Caco-2 (cell line): ENCODE data around the gene GALNT17. TPM values are rescaled to one million over a fixed set of nuclear protein-coding genes. Genes with fewer than 3 reads are reported as not detected.

Experiments
- BruUV-seq: library from RNA; stranded (reverse); fragments of 400-500 nt; replicated peaks from 2 replicates; lab custom pipeline; 2021; lab: Mats Ljungman, UMichigan
- CTCF ChIA-PET: fragments of 300-600 bp; sonication (Branson Sonifier 250); formaldehyde crosslinking; loops from one replicate; lab custom pipeline; 2022; ENCODE audit warnings: antibody characterized with exemption; lab: Charles Lee
- POLR2A ChIA-PET: fragments of 300-600 bp; sonication (Branson Sonifier 250); formaldehyde crosslinking; loops from one replicate; lab custom pipeline; 2022; ENCODE audit warnings: antibody characterized with exemption; lab: Charles Lee
- DNase-seq, 2 experiments: peaks; one replicate each; pipeline versions ENCODE4 v3.0.0 to v3.0.0-alpha.2; 2020 to 2022
- H3K27me3 ChIP-seq: replicated peaks from 2 replicates; pipeline ENCODE4 v1.6.0; 2011; ENCODE audit warnings: low read length; ENCODE audit not compliant: control insufficient read depth, insufficient read depth
- H3K36me3 ChIP-seq: 2 replicates; pipeline ENCODE4 v1.5.1; 2011; ENCODE audit warnings: low read length; ENCODE audit not compliant: control insufficient read depth, insufficient read depth
- H3K4me1 ChIP-seq: fragments of 250-450 bp; sonication (Bioruptor Pico); 2 replicates; pipeline ENCODE4 v1.5.1; 2020; ENCODE audit warnings: mild to moderate bottlenecking
- H3K4me3 ChIP-seq: 2 replicates; pipeline ENCODE4 v1.5.1; 2011; ENCODE audit warnings: low read depth, mild to moderate bottlenecking, control low read depth, low read length
- H3K9me3 ChIP-seq: fragments of 250-450 bp; sonication (Bioruptor Pico); 2 replicates; pipeline ENCODE4 v1.5.1; 2020; ENCODE audit warnings: mild to moderate bottlenecking, moderate library complexity
- H3K27ac Mint-ChIP-seq: one replicate; pipeline ENCODE4 v1.8.0; 2022; ENCODE audit warnings: mixed read lengths; ENCODE audit not compliant: unreplicated experiment
- H3K27me3 Mint-ChIP-seq: one replicate; pipeline ENCODE4 v1.8.0; 2022; ENCODE audit warnings: mixed read lengths; ENCODE audit not compliant: insufficient read depth, unreplicated experiment
- H3K36me3 Mint-ChIP-seq: one replicate; pipeline ENCODE4 v1.8.0; 2022; ENCODE audit warnings: mild to moderate bottlenecking, mixed read lengths; ENCODE audit not compliant: insufficient read depth, unreplicated experiment
- H3K4me1 Mint-ChIP-seq: one replicate; pipeline ENCODE4 v1.8.0; 2022; ENCODE audit warnings: low read depth, mixed read lengths; ENCODE audit not compliant: unreplicated experiment
- H3K4me3 Mint-ChIP-seq: one replicate; pipeline ENCODE4 v1.8.0; 2022; ENCODE audit warnings: mild to moderate bottlenecking, moderate library complexity, mixed read lengths; ENCODE audit not compliant: unreplicated experiment
- H3K9me3 Mint-ChIP-seq: one replicate; pipeline ENCODE4 v1.8.0; 2022; ENCODE audit warnings: mixed read lengths; ENCODE audit not compliant: unreplicated experiment
- CTCF ChIP-seq, 2 experiments: fragments of 200-600 bp in 1 of 2; IDR thresholded peaks; 1 replicate in 1 of 2; 2 replicates in 1 of 2; pipeline versions ENCODE4 v1.5.1 to v1.8.0; 2011 to 2022; ENCODE audit warnings: antibody characterized with exemption in 1 of 2, control low read depth in 1 of 2, inconsistent platforms in 1 of 2, low read depth in 1 of 2, low read length in 1 of 2, mild to moderate bottlenecking in 1 of 2, moderate library complexity in 1 of 2; ENCODE audit not compliant: insufficient read depth in 1 of 2, severe bottlenecking in 1 of 2, unreplicated experiment in 1 of 2
- intact Hi-C: fragments of 100-400 bp; cut with micrococcal nuclease; formaldehyde crosslinking; loops from one replicate; pipeline ENCODE4 v1.10.0; 2022; ENCODE audit not compliant: unreplicated experiment
- total RNA-seq: library from RNA; stranded (reverse); gene quantifications from 2 replicates; pipeline ENCODE4 v1.2.3, GENCODE V29; 2022

The GALNT17 gene
- total RNA-seq, 1 experiment from 2014 or later, result not detected

- Histone ChIP-seq H3K27me3 (no peaks in the 10 kb centered on the region), H3K4me1 (no peaks in the 10 kb centered on the region), H3K4me3 (no peak overlapping the region), H3K9me3 (no peaks in the 10 kb centered on the region), H3K36me3 (no peaks in the 10 kb centered on the region)
- DNase-seq, result no peak
- no peak for TF ChIP-seq CTCF (IDR thresholded peaks at IDR 0.05; ENCODE audit: insufficient read depth in 1 of 2, low read depth in 1 of 2, low read length in 1 of 2, severe bottlenecking in 1 of 2, unreplicated experiment in 1 of 2)
- no peaks in the 10 kb centered on the region for H3K4me1 Mint-ChIP-seq
- no peak overlapping the region for H3K27ac Mint-ChIP-seq
- ChIA-PET CTCF (no interaction called here), POLR2A (no interaction called here)
- H3K27me3 Mint-ChIP-seq, result no peaks in the 10 kb centered on the region
- BruUV-seq, result no TSS peak
- no peaks in the 10 kb centered on the region for H3K36me3 Mint-ChIP-seq
- peaks cover 10% of the 10 kb centered on the region for H3K9me3 Mint-ChIP-seq
- no peak overlapping the region for H3K4me3 Mint-ChIP-seq
- intact Hi-C loops, result no loop called here
These were observed 550.2 kb downstream of the GALNT17 start for GRCh38 chr7:71682181-71682580.

GRCh38 chr7:71682841-71683781 lies 551.2 kb downstream of the GALNT17 start:
- H3K27me3 Mint-ChIP-seq, result no peaks in the 10 kb centered on the region
- no peaks in the 10 kb centered on the region for H3K36me3 ChIP-seq
- H3K27ac Mint-ChIP-seq, result no peak overlapping the region
- no peaks in the 10 kb centered on the region for H3K27me3 ChIP-seq
- ChIA-PET POLR2A (no interaction called here), CTCF (no interaction called here)
- H3K4me3 Mint-ChIP-seq, result no peak overlapping the region
- intact Hi-C loops, result no loop called here
- H3K4me1 ChIP-seq, result no peaks in the 10 kb centered on the region
- no peaks in the 10 kb centered on the region for H3K9me3 ChIP-seq
- TF ChIP-seq CTCF (IDR thresholded peaks at IDR 0.05; ENCODE audit: insufficient read depth in 1 of 2, low read depth in 1 of 2, low read length in 1 of 2, severe bottlenecking in 1 of 2, unreplicated experiment in 1 of 2), result no peak
- no TSS peak for BruUV-seq
- no peaks in the 10 kb centered on the region for H3K4me1 Mint-ChIP-seq
- DNase-seq, result no peak
- peaks cover 10% of the 10 kb centered on the region for H3K9me3 Mint-ChIP-seq
- no peaks in the 10 kb centered on the region for H3K36me3 Mint-ChIP-seq
- no peak overlapping the region for H3K4me3 ChIP-seq

GRCh38 chr7:71687286-71687685 lies 555.3 kb downstream of the GALNT17 start:
- intact Hi-C loops, result no loop called here
- H3K4me1 Mint-ChIP-seq, result no peaks in the 10 kb centered on the region
- no peaks in the 10 kb centered on the region for H3K27me3 ChIP-seq

More at GRCh38 chr7:71687286-71687685, 555.3 kb downstream of the GALNT17 start:
- Histone ChIP-seq H3K36me3 (no peaks in the 10 kb centered on the region), H3K4me1 (no peaks in the 10 kb centered on the region), H3K4me3 (no peak overlapping the region), H3K9me3 (no peaks in the 10 kb centered on the region)
- no peaks in the 10 kb centered on the region for H3K36me3 Mint-ChIP-seq
- POLR2A ChIA-PET, result no interaction called here
- no TSS peak for BruUV-seq
- no peak overlapping the region for H3K4me3 Mint-ChIP-seq
- no peak for TF ChIP-seq CTCF (IDR thresholded peaks at IDR 0.05; ENCODE audit: insufficient read depth in 1 of 2, low read depth in 1 of 2, low read length in 1 of 2, severe bottlenecking in 1 of 2, unreplicated experiment in 1 of 2)
- no peak for DNase-seq
- CTCF ChIA-PET, result no interaction called here
- H3K27me3 Mint-ChIP-seq, result peaks cover 2% of the 10 kb centered on the region
- no peak overlapping the region for H3K27ac Mint-ChIP-seq
- no peaks in the 10 kb centered on the region for H3K9me3 Mint-ChIP-seq
